Activated B cell treated with CpG ODN at 0.5 μM for 24 hours (primary cell): Measurements from ENCODE around the gene PHF5A. TPM values are rescaled to one million over a fixed set of nuclear protein-coding genes. Genes with fewer than 3 reads are reported as not detected.
A peak's percentile ranks its signal among the peaks of the same experiment; 100 is the strongest.

Experiments used
- ATAC-seq: fragments of 200-7000 bp; cut with Tn5 transposase; one replicate; pipeline ENCODE4 v1.10.0; 2021; ENCODE audit warnings: low read depth, mild to moderate bottlenecking, moderate library complexity
- CTCF ChIA-PET: fragments of 350-600 bp; sonication (Branson Sonifier 250); formaldehyde crosslinking; loops from one replicate; lab custom pipeline; 2021; ENCODE audit warnings: antibody characterized with exemption; lab: Charles Lee
- POLR2A ChIA-PET: fragments of 350-600 bp; sonication (Branson Sonifier 250); formaldehyde crosslinking; loops from one replicate; lab custom pipeline; 2021; ENCODE audit warnings: antibody characterized with exemption; lab: Charles Lee
- DNase-seq: peaks from one replicate; pipeline ENCODE4 v3.0.0; 2022
- H3K27ac Mint-ChIP-seq: one replicate; pipeline ENCODE4 v1.8.0; 2020; ENCODE audit warnings: mixed read lengths
- H3K27me3 Mint-ChIP-seq: one replicate; pipeline ENCODE4 v1.8.0; 2021; ENCODE audit warnings: mixed read lengths
- H3K36me3 Mint-ChIP-seq: one replicate; pipeline ENCODE4 v1.8.0; 2021; ENCODE audit warnings: low read depth, mixed read lengths
- H3K4me1 Mint-ChIP-seq: one replicate; pipeline ENCODE4 v1.8.0; 2021; ENCODE audit warnings: mixed read lengths
- H3K4me3 Mint-ChIP-seq: one replicate; pipeline ENCODE4 v1.8.0; 2020; ENCODE audit warnings: mild to moderate bottlenecking, mixed read lengths
- H3K9me3 Mint-ChIP-seq: one replicate; pipeline ENCODE4 v1.8.0; 2020; ENCODE audit warnings: mixed read lengths
- intact Hi-C: fragments of 100-400 bp; cut with micrococcal nuclease; formaldehyde crosslinking; loops from one replicate; pipeline ENCODE4 v1.15.1; 2024
- total RNA-seq: library from RNA; stranded (reverse); gene quantifications from 2 replicates; pipeline ENCODE4 v1.2.3, GENCODE V29; 2022
- TF ChIP-seq, protein P1 (sequence below): fragments of 200-600 bp; IDR thresholded peaks from one replicate; pipeline ENCODE4 v1.8.0; 2022; ENCODE audit warnings: antibody characterized with exemption, mild to moderate bottlenecking

PHF5A gene
- total RNA-seq, 1 donor from 2014 or later = 54.0 TPM

DNA sequence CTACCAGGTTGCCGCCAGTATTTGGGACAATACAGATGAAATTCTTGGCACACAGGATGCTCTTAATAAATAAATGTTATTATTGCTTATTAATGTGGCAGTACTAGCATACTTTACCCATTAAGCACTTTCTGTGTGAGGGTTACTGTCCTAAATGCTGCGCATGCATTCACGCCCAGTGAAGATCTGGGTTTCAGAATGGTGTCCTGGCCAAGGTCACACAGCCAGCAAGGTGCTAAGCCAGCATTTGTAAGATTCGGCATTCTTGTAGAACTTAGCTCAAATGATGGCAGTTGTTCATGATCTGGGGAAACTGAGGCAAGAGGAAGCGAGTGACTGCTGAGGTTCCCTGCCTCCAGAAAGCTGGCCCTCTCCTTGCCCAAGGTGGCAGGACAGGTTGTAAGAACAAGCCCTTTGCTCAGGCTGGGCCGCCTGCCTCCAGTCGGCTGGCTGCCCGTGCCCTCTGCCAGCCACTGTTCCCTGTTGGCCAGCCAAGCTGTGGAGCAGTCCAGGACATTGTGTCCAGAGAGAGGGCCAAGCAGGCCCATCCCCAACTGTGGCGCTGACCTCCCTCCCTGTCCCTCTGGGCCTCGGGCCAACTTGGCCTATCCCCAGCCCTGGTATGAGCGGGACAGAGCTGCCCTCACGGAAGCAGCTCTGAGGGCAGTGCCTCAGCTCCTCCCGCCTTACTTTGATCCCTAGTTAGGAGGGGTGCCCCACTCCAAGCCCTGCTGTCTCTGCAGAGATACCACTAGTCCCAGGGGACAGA, 50.7 kb downstream of the PHF5A start:
- ATAC-seq (no peak), DNase-seq (no peak)
- TF ChIP-seq, protein P1, sequence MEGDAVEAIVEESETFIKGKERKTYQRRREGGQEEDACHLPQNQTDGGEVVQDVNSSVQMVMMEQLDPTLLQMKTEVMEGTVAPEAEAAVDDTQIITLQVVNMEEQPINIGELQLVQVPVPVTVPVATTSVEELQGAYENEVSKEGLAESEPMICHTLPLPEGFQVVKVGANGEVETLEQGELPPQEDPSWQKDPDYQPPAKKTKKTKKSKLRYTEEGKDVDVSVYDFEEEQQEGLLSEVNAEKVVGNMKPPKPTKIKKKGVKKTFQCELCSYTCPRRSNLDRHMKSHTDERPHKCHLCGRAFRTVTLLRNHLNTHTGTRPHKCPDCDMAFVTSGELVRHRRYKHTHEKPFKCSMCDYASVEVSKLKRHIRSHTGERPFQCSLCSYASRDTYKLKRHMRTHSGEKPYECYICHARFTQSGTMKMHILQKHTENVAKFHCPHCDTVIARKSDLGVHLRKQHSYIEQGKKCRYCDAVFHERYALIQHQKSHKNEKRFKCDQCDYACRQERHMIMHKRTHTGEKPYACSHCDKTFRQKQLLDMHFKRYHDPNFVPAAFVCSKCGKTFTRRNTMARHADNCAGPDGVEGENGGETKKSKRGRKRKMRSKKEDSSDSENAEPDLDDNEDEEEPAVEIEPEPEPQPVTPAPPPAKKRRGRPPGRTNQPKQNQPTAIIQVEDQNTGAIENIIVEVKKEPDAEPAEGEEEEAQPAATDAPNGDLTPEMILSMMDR = no peak
- no peak overlapping the region for H3K4me3 Mint-ChIP-seq
- peaks cover 14% of the 10 kb centered on the region for H3K36me3 Mint-ChIP-seq
- intact Hi-C loops = no loop called here
- H3K27me3 Mint-ChIP-seq = no peaks in the 10 kb centered on the region
- H3K4me1 Mint-ChIP-seq = peaks cover 52% of the 10 kb centered on the region
- H3K9me3 Mint-ChIP-seq = no peaks in the 10 kb centered on the region
- ChIA-PET POLR2A (interaction anchor here (1.3 to 3.2 kb wide), 2 partner anchors 28 to 36 kb away, joined by 5 to 25 read pairs; partner anchors contain the start of genes TEF and TOB2), CTCF (interaction anchor here (1.7 kb wide), 1 partner anchor 14 kb away, joined by 4 read pairs; no protein-coding TSS in a partner anchor)
- no peak overlapping the region for H3K27ac Mint-ChIP-seq

DNA sequence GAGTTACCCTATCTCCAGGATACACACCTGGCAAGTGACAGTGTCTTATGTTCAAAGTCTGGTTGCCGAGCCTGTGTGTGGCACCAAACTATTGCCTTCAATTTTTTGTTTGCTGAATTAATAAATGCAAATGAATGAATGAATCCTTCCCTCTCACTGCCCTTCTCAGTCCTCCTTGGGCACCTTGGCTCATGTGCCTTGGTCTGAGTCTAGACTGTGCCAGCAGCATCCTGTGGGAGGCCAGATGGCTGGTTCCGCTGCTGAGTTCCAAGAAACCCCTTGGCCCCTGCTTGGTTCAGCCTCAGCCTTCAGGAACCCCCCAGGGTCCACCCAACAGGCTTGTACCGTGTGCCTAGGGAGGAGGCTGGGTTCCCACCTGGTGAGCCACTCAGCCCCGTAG, 52.9 kb downstream of the PHF5A start:
- Mint-ChIP-seq H3K4me3 (peak overlapping the region; percentile 92), H3K27me3 (no peaks in the 10 kb centered on the region), H3K36me3 (peaks cover 10% of the 10 kb centered on the region), H3K4me1 (peaks cover 53% of the 10 kb centered on the region), H3K27ac (peak overlapping the region; percentile 95), H3K9me3 (no peaks in the 10 kb centered on the region)
- ATAC-seq (no peak), DNase-seq (no peak)
- intact Hi-C loops = no loop called here
- ChIA-PET POLR2A (interaction anchor here (0.6 to 0.7 kb wide), 5 partner anchors 21 to 174 kb away, joined by 3 to 4 read pairs (median 3); partner anchors contain the start of gene TEF), CTCF (no interaction called here)
- TF ChIP-seq, protein P1 = no peak

DNA sequence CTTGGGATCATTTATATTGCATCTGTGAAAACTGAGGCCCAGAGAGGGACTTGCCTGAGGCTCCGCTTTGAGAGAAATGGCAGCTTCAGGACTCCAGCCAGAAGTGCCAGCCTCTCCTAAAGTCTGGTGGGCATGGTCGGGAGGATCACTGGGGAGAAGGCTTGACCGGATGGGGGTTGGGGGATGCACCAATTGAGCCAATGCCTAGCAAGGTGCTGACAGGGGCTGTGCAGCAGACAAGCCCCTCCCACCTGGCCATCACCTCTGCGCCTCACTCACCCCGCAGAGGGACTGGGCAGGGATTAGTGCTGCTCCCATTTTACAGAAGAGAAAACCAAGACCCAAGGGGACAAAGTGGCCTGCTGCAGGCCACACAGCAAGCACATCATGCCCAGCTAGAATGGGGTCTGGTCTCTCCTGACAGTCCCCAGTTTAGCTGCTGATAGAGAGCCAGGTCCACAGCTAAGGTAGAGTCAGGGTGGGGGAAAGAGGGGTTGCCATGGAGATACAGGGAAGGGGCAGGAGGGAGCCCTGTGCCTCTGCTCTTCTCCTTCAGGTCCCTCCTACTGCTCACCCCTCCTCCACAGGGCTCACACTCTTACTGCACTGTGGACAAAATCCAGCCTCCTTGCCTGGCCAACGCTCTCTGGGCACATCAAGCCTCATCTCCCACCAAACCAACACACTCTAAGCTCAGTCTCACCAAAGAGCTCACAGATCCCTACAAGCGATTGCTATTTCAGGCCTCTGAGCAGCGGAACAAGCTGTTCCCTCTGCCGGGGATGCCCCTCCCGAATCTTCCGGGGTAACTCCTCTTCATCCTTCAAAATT, 57.3 kb downstream of the PHF5A start:
- H3K27me3 Mint-ChIP-seq = no peaks in the 10 kb centered on the region
- H3K36me3 Mint-ChIP-seq = peaks cover 7% of the 10 kb centered on the region
- CTCF ChIA-PET = interaction anchor here (1.4 to 1.5 kb wide), 3 partner anchors 90 to 133 kb away, joined by 3 to 4 read pairs (median 4); partner anchors contain the start of gene POLR3H
- H3K4me1 Mint-ChIP-seq = peaks cover 61% of the 10 kb centered on the region
- POLR2A ChIA-PET = interaction anchor here (0.6 to 1.4 kb wide), 2 partner anchors 85 to 513 kb away, joined by 3 to 5 read pairs; no protein-coding TSS in a partner anchor
- DNase-seq (no peak), ATAC-seq (no peak)
- peak overlapping the region; percentile 68 for H3K27ac Mint-ChIP-seq
- TF ChIP-seq, protein P1 = no peak
- no peak overlapping the region for H3K4me3 Mint-ChIP-seq
- intact Hi-C loops = no loop called here
- H3K9me3 Mint-ChIP-seq = no peaks in the 10 kb centered on the region

DNA sequence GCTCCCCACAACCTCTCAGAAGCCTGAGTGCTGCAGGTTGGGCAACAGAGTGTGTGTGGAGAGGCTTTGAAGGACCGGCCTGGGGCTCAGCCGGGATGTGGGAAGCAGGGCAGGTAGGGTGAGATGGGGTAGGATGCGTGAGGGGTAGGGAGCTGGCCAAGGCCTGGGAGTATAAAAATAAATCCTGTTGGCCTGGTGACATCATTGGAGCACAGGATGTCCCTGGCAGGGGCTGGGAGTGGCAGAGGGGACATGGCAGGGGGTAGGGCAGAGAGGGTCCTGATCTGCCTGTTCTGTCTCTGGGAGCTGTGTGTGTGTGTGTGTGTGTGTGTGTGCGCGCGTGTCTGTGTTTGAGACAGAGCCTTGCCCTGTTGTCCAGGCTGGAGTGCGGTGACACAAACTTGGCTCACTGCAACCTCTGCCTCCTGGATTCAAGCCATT, 58.2 kb downstream of the PHF5A start:
- ATAC-seq (no peak), DNase-seq (no peak)
- POLR2A ChIA-PET = interaction anchor here (1.1 to 2.4 kb wide), 2 partner anchors 68 to 91 kb away, joined by 9 to 13 read pairs; no protein-coding TSS in a partner anchor
- peak overlapping the region; percentile 68 for H3K27ac Mint-ChIP-seq
- H3K9me3 Mint-ChIP-seq = no peaks in the 10 kb centered on the region
- intact Hi-C loops = no loop called here
- peaks cover 7% of the 10 kb centered on the region for H3K36me3 Mint-ChIP-seq
- TF ChIP-seq, protein P1 = no peak
- CTCF ChIA-PET = interaction anchor here (0.8 to 1.3 kb wide), 3 partner anchors 91 to 117 kb away, joined by 3 to 5 read pairs (median 4); no protein-coding TSS in a partner anchor
- no peaks in the 10 kb centered on the region for H3K27me3 Mint-ChIP-seq
- H3K4me3 Mint-ChIP-seq = no peak overlapping the region
- peaks cover 62% of the 10 kb centered on the region for H3K4me1 Mint-ChIP-seq

Other genes with a start within 250 kb of the PHF5A start
- 0.10 TPM in 1 of 2 replicates, not detected in the other for gene CHADL, start 227.8 kb downstream of the PHF5A start, total RNA-seq
- 48.9 and 56.4 TPM in 2 replicates for gene RANGAP1, start 182.5 kb downstream of the PHF5A start, total RNA-seq
- gene ZC3H7B, start 167.2 kb downstream of the PHF5A start, total RNA-seq = 54.0 and 58.2 TPM in 2 replicates
- gene TEF, start 86.8 kb downstream of the PHF5A start, total RNA-seq = 5.1 and 5.2 TPM in 2 replicates
- gene TOB2, start 21.9 kb downstream of the PHF5A start, total RNA-seq = 53.7 and 60.3 TPM in 2 replicates
- gene ACO2, start 425 bp upstream of the PHF5A start, total RNA-seq = 152 and 153 TPM in 2 replicates
- 39.0 and 43.9 TPM in 2 replicates for gene POLR3H, start 75.8 kb upstream of the PHF5A start, total RNA-seq
- not detected in 2 replicates for gene CSDC2, start 92.3 kb upstream of the PHF5A start, total RNA-seq
- 13.0 and 15.1 TPM in 2 replicates for gene PMM1, start 121.1 kb upstream of the PHF5A start, total RNA-seq
- 42.5 and 49.5 TPM in 2 replicates for gene DESI1, start 152.4 kb upstream of the PHF5A start, total RNA-seq
- gene XRCC6, start 152.6 kb upstream of the PHF5A start, total RNA-seq = 297 and 319 TPM in 2 replicates
- gene SNU13, start 220.2 kb upstream of the PHF5A start, total RNA-seq = 157 and 165 TPM in 2 replicates
- gene MEI1, start 230.8 kb upstream of the PHF5A start, total RNA-seq = 28.9 and 31.3 TPM in 2 replicates